ENCODE data around the gene ADSL.

The ADSL gene

GRCh38 chr22:40322021-40322420, 24.3 kb upstream of the ADSL start:
- H3K4me1 Mint-ChIP-seq (ENCODE audit: low read depth) = no peaks in the 10 kb centered on the region
- no peaks in the 10 kb centered on the region for H3K27me3 Mint-ChIP-seq
- intact Hi-C loops (cut with micrococcal nuclease) = no loop called here
- H3K27ac Mint-ChIP-seq = no peak overlapping the region
- no peak overlapping the region for H3K4me3 Mint-ChIP-seq
- peaks cover 97% of the 10 kb centered on the region for H3K36me3 Mint-ChIP-seq (ENCODE audit: low read depth)
- no peaks in the 10 kb centered on the region for H3K9me3 Mint-ChIP-seq

- Mint-ChIP-seq H3K27ac (no peak overlapping the region), H3K4me1 (ENCODE audit: low read depth) (peaks cover under 1% of the 10 kb centered on the region), H3K36me3 (ENCODE audit: low read depth) (peaks cover 97% of the 10 kb centered on the region), H3K27me3 (no peaks in the 10 kb centered on the region), H3K4me3 (no peak overlapping the region), H3K9me3 (no peaks in the 10 kb centered on the region)
- intact Hi-C loops (cut with micrococcal nuclease) = no loop called here
These were observed 23.4 kb upstream of the ADSL start for GRCh38 chr22:40322818-40323447.

GRCh38 chr22:40323681-40324171, 22.6 kb upstream of the ADSL start:
- peaks cover 9% of the 10 kb centered on the region for H3K4me1 Mint-ChIP-seq (ENCODE audit: low read depth)
- intact Hi-C loops (cut with micrococcal nuclease) = no loop called here
- H3K36me3 Mint-ChIP-seq (ENCODE audit: low read depth) = peaks cover 94% of the 10 kb centered on the region
- no peak overlapping the region for H3K27ac Mint-ChIP-seq
- H3K27me3 Mint-ChIP-seq = no peaks in the 10 kb centered on the region
- no peak overlapping the region for H3K4me3 Mint-ChIP-seq
- H3K9me3 Mint-ChIP-seq = no peaks in the 10 kb centered on the region

GRCh38 chr22:40324468-40325305, 21.6 kb upstream of the ADSL start:
- Mint-ChIP-seq H3K4me3 (no peak overlapping the region), H3K27me3 (no peaks in the 10 kb centered on the region), H3K27ac (no peak overlapping the region), H3K4me1 (ENCODE audit: low read depth) (peaks cover 9% of the 10 kb centered on the region), H3K36me3 (ENCODE audit: low read depth) (peaks cover 85% of the 10 kb centered on the region), H3K9me3 (no peaks in the 10 kb centered on the region)
- intact Hi-C loops (cut with micrococcal nuclease) = no loop called here

GRCh38 chr22:40325315-40325714, 21.0 kb upstream of the ADSL start:
- H3K27me3 Mint-ChIP-seq = no peaks in the 10 kb centered on the region
- intact Hi-C loops (cut with micrococcal nuclease) = no loop called here
- no peak overlapping the region for H3K4me3 Mint-ChIP-seq
- H3K4me1 Mint-ChIP-seq (ENCODE audit: low read depth) = peaks cover 13% of the 10 kb centered on the region
- H3K27ac Mint-ChIP-seq = no peak overlapping the region
- H3K9me3 Mint-ChIP-seq = no peaks in the 10 kb centered on the region
- H3K36me3 Mint-ChIP-seq (ENCODE audit: low read depth) = peaks cover 83% of the 10 kb centered on the region

GRCh38 chr22:40326905-40327735, 19.2 kb upstream of the ADSL start:
- Mint-ChIP-seq H3K9me3 (no peaks in the 10 kb centered on the region), H3K36me3 (ENCODE audit: low read depth) (peaks cover 83% of the 10 kb centered on the region), H3K27ac (no peak overlapping the region), H3K27me3 (no peaks in the 10 kb centered on the region), H3K4me3 (no peak overlapping the region), H3K4me1 (ENCODE audit: low read depth) (peaks cover 31% of the 10 kb centered on the region)
- intact Hi-C loops (cut with micrococcal nuclease) = no loop called here

- Mint-ChIP-seq H3K4me3 (no peak overlapping the region), H3K4me1 (ENCODE audit: low read depth) (peaks cover 34% of the 10 kb centered on the region), H3K36me3 (ENCODE audit: low read depth) (peaks cover 82% of the 10 kb centered on the region), H3K9me3 (no peaks in the 10 kb centered on the region), H3K27ac (peak overlapping the region; percentile 17), H3K27me3 (no peaks in the 10 kb centered on the region)
- intact Hi-C loops (cut with micrococcal nuclease) = no loop called here
These were observed 17.5 kb upstream of the ADSL start for GRCh38 chr22:40328546-40329456.

GRCh38 chr22:40329466-40329865, 16.8 kb upstream of the ADSL start:
- no peak overlapping the region for H3K27ac Mint-ChIP-seq

GRCh38 chr22:40330086-40330485, 16.2 kb upstream of the ADSL start:
- peaks cover 43% of the 10 kb centered on the region for H3K4me1 Mint-ChIP-seq (ENCODE audit: low read depth)
- peak overlapping the region; percentile 27 for H3K27ac Mint-ChIP-seq
- no peak overlapping the region for H3K4me3 Mint-ChIP-seq

More at GRCh38 chr22:40329466-40329865, 16.8 kb upstream of the ADSL start:
- Mint-ChIP-seq H3K4me1 (ENCODE audit: low read depth) (peaks cover 36% of the 10 kb centered on the region), H3K4me3 (no peak overlapping the region), H3K36me3 (ENCODE audit: low read depth) (peaks cover 80% of the 10 kb centered on the region), H3K27me3 (no peaks in the 10 kb centered on the region), H3K9me3 (no peaks in the 10 kb centered on the region)
- intact Hi-C loops (cut with micrococcal nuclease) = no loop called here

GRCh38 chr22:40330615-40331014, 15.7 kb upstream of the ADSL start:
- Mint-ChIP-seq H3K36me3 (ENCODE audit: low read depth) (peaks cover 77% of the 10 kb centered on the region), H3K9me3 (no peaks in the 10 kb centered on the region), H3K4me3 (no peak overlapping the region), H3K4me1 (ENCODE audit: low read depth) (peaks cover 44% of the 10 kb centered on the region), H3K27ac (peak overlapping the region; percentile 27), H3K27me3 (no peaks in the 10 kb centered on the region)
- intact Hi-C loops (cut with micrococcal nuclease) = no loop called here

More at GRCh38 chr22:40330086-40330485, 16.2 kb upstream of the ADSL start:
- H3K36me3 Mint-ChIP-seq (ENCODE audit: low read depth) = peaks cover 80% of the 10 kb centered on the region
- intact Hi-C loops (cut with micrococcal nuclease) = no loop called here
- H3K9me3 Mint-ChIP-seq = no peaks in the 10 kb centered on the region
- no peaks in the 10 kb centered on the region for H3K27me3 Mint-ChIP-seq

GRCh38 chr22:40331706-40332105, 14.6 kb upstream of the ADSL start:
- H3K4me1 Mint-ChIP-seq (ENCODE audit: low read depth) = peaks cover 55% of the 10 kb centered on the region
- H3K9me3 Mint-ChIP-seq = no peaks in the 10 kb centered on the region
- H3K27me3 Mint-ChIP-seq = no peaks in the 10 kb centered on the region
- intact Hi-C loops (cut with micrococcal nuclease) = no loop called here
- no peak overlapping the region for H3K4me3 Mint-ChIP-seq
- H3K27ac Mint-ChIP-seq = no peak overlapping the region
- peaks cover 73% of the 10 kb centered on the region for H3K36me3 Mint-ChIP-seq (ENCODE audit: low read depth)

- no peak overlapping the region for H3K27ac Mint-ChIP-seq
- H3K36me3 Mint-ChIP-seq (ENCODE audit: low read depth) = peaks cover 71% of the 10 kb centered on the region
- peaks cover 57% of the 10 kb centered on the region for H3K4me1 Mint-ChIP-seq (ENCODE audit: low read depth)
- H3K4me3 Mint-ChIP-seq = no peak overlapping the region
- H3K27me3 Mint-ChIP-seq = no peaks in the 10 kb centered on the region
- intact Hi-C loops (cut with micrococcal nuclease) = no loop called here
- H3K9me3 Mint-ChIP-seq = no peaks in the 10 kb centered on the region
These were observed 13.9 kb upstream of the ADSL start for GRCh38 chr22:40332319-40332781.

- intact Hi-C loops (cut with micrococcal nuclease) = no loop called here
- Mint-ChIP-seq H3K4me3 (no peak overlapping the region), H3K27ac (no peak overlapping the region), H3K4me1 (ENCODE audit: low read depth) (peaks cover 48% of the 10 kb centered on the region), H3K9me3 (no peaks in the 10 kb centered on the region), H3K36me3 (ENCODE audit: low read depth) (peaks cover 74% of the 10 kb centered on the region), H3K27me3 (no peaks in the 10 kb centered on the region)
These were observed 12.2 kb upstream of the ADSL start for GRCh38 chr22:40334060-40334459.

Measured in dendritic cell treated with granulocyte-macrophage colony-stimulating factor and Interleukin-4, amounts not matched to agents 40 ng/mL and 50 ng/mL, for 4 days (primary cell).